Natural killer cell (primary cell): ENCODE measurements around the gene JADE2. TPM values are rescaled to one million over a fixed set of nuclear protein-coding genes. Genes with fewer than 3 reads are reported as not detected.

Experiments
- ATAC-seq, 3 donors: fragments of 150-1000 bp in 2 of 3; fragments of 200-7000 bp in 1 of 3; cut with Tn5 transposase; 1 replicate in 1 of 3; 2 replicates in 2 of 3; pipeline ENCODE4 v1.10.0; 2021; ENCODE audit warnings: mild to moderate bottlenecking in 2 of 3, moderate library complexity in 2 of 3
- DNase-seq, 2 donors: peaks; one replicate each; pipeline versions ENCODE4 v3.0.0 to v3.0.0-alpha.2; 2013 to 2021; ENCODE audit warnings: mixed read lengths in 1 of 2
- H3K27ac ChIP-seq: one replicate; pipeline ENCODE4 v1.5.1; 2013; ENCODE audit warnings: mild to moderate bottlenecking, low read length
- H3K27me3 ChIP-seq: one replicate; pipeline ENCODE4 v1.6.1; 2013; ENCODE audit warnings: low read length; ENCODE audit not compliant: control insufficient read depth, insufficient read depth
- H3K36me3 ChIP-seq: one replicate; pipeline ENCODE4 v1.6.1; 2013; ENCODE audit warnings: low read length; ENCODE audit not compliant: control insufficient read depth, insufficient read depth
- H3K4me1 ChIP-seq: one replicate; pipeline ENCODE4 v1.6.1; 2013; ENCODE audit warnings: low read length; ENCODE audit not compliant: control insufficient read depth, insufficient read depth
- H3K4me3 ChIP-seq: one replicate; pipeline ENCODE4 v1.5.1; 2013; ENCODE audit warnings: low read length
- H3K9me3 ChIP-seq: one replicate; pipeline ENCODE4 v1.6.1; 2013; ENCODE audit warnings: low read length; ENCODE audit not compliant: control insufficient read depth, insufficient read depth
- H3K27ac Mint-ChIP-seq, 2 donors: one replicate each; pipeline ENCODE4 v1.8.0; 2022; ENCODE audit warnings: mild to moderate bottlenecking in 2 of 2, mixed read lengths in 2 of 2, moderate library complexity in 1 of 2
- H3K27me3 Mint-ChIP-seq, 2 donors: one replicate each; pipeline ENCODE4 v1.8.0; 2022; ENCODE audit warnings: low read depth in 2 of 2, mixed read lengths in 2 of 2
- H3K36me3 Mint-ChIP-seq: one replicate; pipeline ENCODE4 v1.8.0; 2022; ENCODE audit warnings: mixed read lengths
- H3K4me1 Mint-ChIP-seq, 2 donors: one replicate each; pipeline ENCODE4 v1.8.0; 2022; ENCODE audit warnings: mixed read lengths in 2 of 2
- H3K4me3 Mint-ChIP-seq: one replicate; pipeline ENCODE4 v1.8.0; 2022; ENCODE audit warnings: mild to moderate bottlenecking, moderate library complexity, mixed read lengths
- H3K9me3 Mint-ChIP-seq, 2 donors: one replicate each; pipeline ENCODE4 v1.8.0; 2022; ENCODE audit warnings: mixed read lengths in 2 of 2
- WGBS: methylation state at CpG from one replicate; pipeline ENCODE4 v1.1.7; 2013; ENCODE audit warnings: missing lambda C conversion rate; ENCODE audit not compliant: insufficient coverage; 5-methylcytosine and 5-hydroxymethylcytosine counted together
- intact Hi-C: fragments of 100-400 bp; cut with micrococcal nuclease; formaldehyde crosslinking; loops from one replicate; pipeline ENCODE4 v1.14.2; 2022
- total RNA-seq, 4 donors: library from RNA; stranded (reverse); fragments of 120-200 nt in 1 of 4; gene quantifications; one replicate each; pipeline versions ENCODE4 v1.2.3 to v1.2.4, GENCODE V29; 2013 to 2022
- TF ChIP-seq, protein P1 (sequence below): fragments of 200-600 bp; IDR thresholded peaks from one replicate; pipeline ENCODE4 v1.8.0; 2022; ENCODE audit warnings: antibody characterized with exemption

Gene JADE2
- total RNA-seq, 3 donors from 2014 or later (not counting 1 experiment from before 2014, with no cell fraction given): 130 to 174 (median 173) TPM

GRCh38 chr5:134571693-134572405 lies 46.4 kb downstream of the JADE2 start:
- ATAC-seq (no peak), DNase-seq (no peak)
- peaks cover 48 to 55% of the 10 kb centered on the region in 2 donors for H3K4me1 Mint-ChIP-seq
- intact Hi-C loops: no loop called here
- H3K27ac ChIP-seq: no peak overlapping the region
- no peaks in the 10 kb centered on the region for H3K36me3 Mint-ChIP-seq
- H3K27ac Mint-ChIP-seq: peak overlapping the region; percentile 66 to 78
- WGBS: 93% methylated on average over 20 of the region's 20 CpGs
- H3K9me3 Mint-ChIP-seq: no peaks in the 10 kb centered on the region
- no peaks in the 10 kb centered on the region for H3K27me3 Mint-ChIP-seq
- H3K4me3 ChIP-seq: no peak overlapping the region
- no peak overlapping the region for H3K4me3 Mint-ChIP-seq
- H3K4me1 ChIP-seq: no peaks in the 10 kb centered on the region
- no peaks in the 10 kb centered on the region for H3K9me3 ChIP-seq
- peaks cover 83% of the 10 kb centered on the region for H3K36me3 ChIP-seq
- TF ChIP-seq, protein P1, sequence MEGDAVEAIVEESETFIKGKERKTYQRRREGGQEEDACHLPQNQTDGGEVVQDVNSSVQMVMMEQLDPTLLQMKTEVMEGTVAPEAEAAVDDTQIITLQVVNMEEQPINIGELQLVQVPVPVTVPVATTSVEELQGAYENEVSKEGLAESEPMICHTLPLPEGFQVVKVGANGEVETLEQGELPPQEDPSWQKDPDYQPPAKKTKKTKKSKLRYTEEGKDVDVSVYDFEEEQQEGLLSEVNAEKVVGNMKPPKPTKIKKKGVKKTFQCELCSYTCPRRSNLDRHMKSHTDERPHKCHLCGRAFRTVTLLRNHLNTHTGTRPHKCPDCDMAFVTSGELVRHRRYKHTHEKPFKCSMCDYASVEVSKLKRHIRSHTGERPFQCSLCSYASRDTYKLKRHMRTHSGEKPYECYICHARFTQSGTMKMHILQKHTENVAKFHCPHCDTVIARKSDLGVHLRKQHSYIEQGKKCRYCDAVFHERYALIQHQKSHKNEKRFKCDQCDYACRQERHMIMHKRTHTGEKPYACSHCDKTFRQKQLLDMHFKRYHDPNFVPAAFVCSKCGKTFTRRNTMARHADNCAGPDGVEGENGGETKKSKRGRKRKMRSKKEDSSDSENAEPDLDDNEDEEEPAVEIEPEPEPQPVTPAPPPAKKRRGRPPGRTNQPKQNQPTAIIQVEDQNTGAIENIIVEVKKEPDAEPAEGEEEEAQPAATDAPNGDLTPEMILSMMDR: no peak
- H3K27me3 ChIP-seq: no peaks in the 10 kb centered on the region

- peak overlapping the region; percentile 66 to 78 for H3K27ac Mint-ChIP-seq
- WGBS: 97% methylated on average over 4 of the region's 4 CpGs
- H3K4me3 ChIP-seq: no peak overlapping the region
- H3K9me3 Mint-ChIP-seq: no peaks in the 10 kb centered on the region
- ATAC-seq (no peak), DNase-seq (no peak)
- H3K36me3 ChIP-seq: peaks cover 78% of the 10 kb centered on the region
- no peaks in the 10 kb centered on the region for H3K27me3 Mint-ChIP-seq
- peaks cover 51 to 59% of the 10 kb centered on the region in 2 donors for H3K4me1 Mint-ChIP-seq
- intact Hi-C loops: no loop called here
- TF ChIP-seq, protein P1: no peak
- H3K4me1 ChIP-seq: peaks cover 7% of the 10 kb centered on the region
- H3K9me3 ChIP-seq: no peaks in the 10 kb centered on the region
- H3K27ac ChIP-seq: no peak overlapping the region
- no peaks in the 10 kb centered on the region for H3K27me3 ChIP-seq
- H3K4me3 Mint-ChIP-seq: no peak overlapping the region
- no peaks in the 10 kb centered on the region for H3K36me3 Mint-ChIP-seq
Observed at GRCh38 chr5:134572811-134573210, 47.3 kb downstream of the JADE2 start.

DNA sequence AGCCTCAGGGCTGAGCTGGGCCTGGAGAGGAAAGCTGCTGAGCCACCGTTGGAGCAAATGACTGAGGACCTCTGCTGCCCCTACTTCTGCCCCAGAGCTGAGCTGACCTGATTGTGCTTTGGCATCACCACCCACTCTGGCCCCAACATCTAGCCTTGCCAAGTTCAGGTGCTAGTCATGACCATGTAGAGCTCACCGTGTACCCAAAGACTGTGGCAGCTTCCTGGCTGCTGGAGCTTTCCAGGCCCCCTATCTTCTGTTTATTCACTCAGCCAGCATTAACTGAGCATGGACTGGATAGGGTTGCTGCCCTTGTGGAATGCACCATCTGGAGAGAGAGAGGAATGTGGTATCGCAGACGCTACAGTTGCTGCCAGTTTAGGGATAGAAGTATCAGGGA lies 49.1 kb downstream of the JADE2 start:
- TF ChIP-seq, protein P1: no peak
- Mint-ChIP-seq H3K4me1 (peaks cover 43 to 58% of the 10 kb centered on the region in 2 donors), H3K36me3 (no peaks in the 10 kb centered on the region), H3K9me3 (no peaks in the 10 kb centered on the region), H3K27ac (peak overlapping the region; percentile 50 to 59), H3K4me3 (no peak overlapping the region), H3K27me3 (no peaks in the 10 kb centered on the region)
- peaks cover 78% of the 10 kb centered on the region for H3K36me3 ChIP-seq
- ATAC-seq (no peak), DNase-seq (no peak)
- H3K27me3 ChIP-seq: no peaks in the 10 kb centered on the region
- WGBS: 80% methylated on average over 4 of the region's 4 CpGs
- no peak overlapping the region for H3K27ac ChIP-seq
- H3K4me3 ChIP-seq: no peak overlapping the region
- intact Hi-C loops: no loop called here
- H3K9me3 ChIP-seq: no peaks in the 10 kb centered on the region
- H3K4me1 ChIP-seq: peaks cover 7% of the 10 kb centered on the region

- Mint-ChIP-seq H3K27me3 (no peaks in the 10 kb centered on the region), H3K4me3 (no peak overlapping the region)
- intact Hi-C loops: no loop called here
Observed at GRCh38 chr5:134575316-134575715, 49.8 kb downstream of the JADE2 start.

More at GRCh38 chr5:134575316-134575715, 49.8 kb downstream of the JADE2 start:
- no peaks in the 10 kb centered on the region for H3K9me3 ChIP-seq
- Mint-ChIP-seq H3K36me3 (no peaks in the 10 kb centered on the region), H3K9me3 (no peaks in the 10 kb centered on the region), H3K4me1 (peaks cover 37 to 51% of the 10 kb centered on the region in 2 donors), H3K27ac (peak overlapping the region; percentile 58 to 59)
- no peak overlapping the region for H3K27ac ChIP-seq
- ATAC-seq (no peak), DNase-seq (no peak)
- H3K36me3 ChIP-seq: peaks cover 78% of the 10 kb centered on the region
- no peaks in the 10 kb centered on the region for H3K27me3 ChIP-seq
- TF ChIP-seq, protein P1: no peak
- H3K4me1 ChIP-seq: peaks cover 7% of the 10 kb centered on the region
- no peak overlapping the region for H3K4me3 ChIP-seq
- WGBS: 73% methylated on average over 2 of the region's 2 CpGs
